ENCODE results near the gene EXOG. TPM values are rescaled to one million over a fixed set of nuclear protein-coding genes. Genes with fewer than 3 reads are reported as not detected.
"Not testable (repeated sequence)": the region's sequence is repeated elsewhere in the genome, so short reads cannot be mapped to it uniquely, and the experiment has no call there.

Gene EXOG
- polyA plus RNA-seq, 3 donors from 2014 or later, result 2.9 to 19.6 (median 6.9) TPM

- Mint-ChIP-seq H3K27ac (no peak overlapping the region), H3K27me3 (ENCODE audit: low read depth in 3 of 3) (peaks cover 0 to 3% (median 2%) of the 10 kb centered on the region in 3 donors)
Measured at GRCh38 chr3:38560996-38561717, 65.0 kb downstream of the EXOG start.

DNA sequence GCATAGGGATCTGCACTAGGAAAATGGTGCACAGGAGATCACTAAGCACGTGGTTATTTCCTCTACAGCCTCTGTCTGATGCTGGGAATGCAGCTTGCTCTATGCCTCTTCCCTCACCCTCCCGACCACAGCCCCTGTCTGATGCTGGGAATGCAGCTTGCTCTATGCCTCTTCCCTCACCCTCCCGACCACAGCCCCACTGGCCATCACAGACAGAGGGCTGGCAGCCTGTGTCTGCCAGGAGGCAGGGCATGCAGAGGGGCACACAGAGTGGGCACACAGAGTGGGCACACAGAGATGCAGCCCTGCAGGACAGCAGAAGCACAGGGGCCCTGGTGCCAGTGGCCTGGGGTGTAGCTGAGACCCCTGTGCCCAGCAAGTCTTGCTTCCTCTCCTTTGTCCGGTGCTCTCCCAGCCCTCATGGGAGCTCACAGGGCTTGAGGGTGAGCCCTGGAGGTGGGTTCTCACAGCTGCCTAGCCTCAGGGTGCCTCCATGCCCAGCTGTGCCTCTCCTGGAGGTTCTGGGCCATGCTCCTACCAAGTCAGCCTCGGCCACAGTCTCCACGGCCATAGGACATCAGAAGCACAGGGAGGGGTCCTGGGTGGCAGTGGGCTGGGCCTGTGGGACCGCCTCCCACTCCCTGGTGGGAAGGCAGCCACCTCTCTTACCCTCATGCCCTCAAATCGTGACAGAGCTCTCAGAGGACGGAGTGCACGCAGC, 65.8 kb downstream of the EXOG start:
- H3K4me1 Mint-ChIP-seq, result no peaks in the 10 kb centered on the region
- H3K27ac Mint-ChIP-seq, result no peak overlapping the region
- DNase-seq, result no peak
- no peaks in the 10 kb centered on the region for H3K9me3 Mint-ChIP-seq
- H3K4me3 Mint-ChIP-seq, result no peak overlapping the region
- peaks cover 0 to 3% (median 0%) of the 10 kb centered on the region in 3 donors for H3K27me3 Mint-ChIP-seq (ENCODE audit: low read depth in 3 of 3)
- H3K36me3 Mint-ChIP-seq, result no peaks in the 10 kb centered on the region

More at GRCh38 chr3:38560996-38561717, 65.0 kb downstream of the EXOG start:
- no peaks in the 10 kb centered on the region for H3K36me3 Mint-ChIP-seq
- no peak for DNase-seq
- H3K9me3 Mint-ChIP-seq, result no peaks in the 10 kb centered on the region
- no peaks in the 10 kb centered on the region for H3K4me1 Mint-ChIP-seq
- no peak overlapping the region for H3K4me3 Mint-ChIP-seq

DNA sequence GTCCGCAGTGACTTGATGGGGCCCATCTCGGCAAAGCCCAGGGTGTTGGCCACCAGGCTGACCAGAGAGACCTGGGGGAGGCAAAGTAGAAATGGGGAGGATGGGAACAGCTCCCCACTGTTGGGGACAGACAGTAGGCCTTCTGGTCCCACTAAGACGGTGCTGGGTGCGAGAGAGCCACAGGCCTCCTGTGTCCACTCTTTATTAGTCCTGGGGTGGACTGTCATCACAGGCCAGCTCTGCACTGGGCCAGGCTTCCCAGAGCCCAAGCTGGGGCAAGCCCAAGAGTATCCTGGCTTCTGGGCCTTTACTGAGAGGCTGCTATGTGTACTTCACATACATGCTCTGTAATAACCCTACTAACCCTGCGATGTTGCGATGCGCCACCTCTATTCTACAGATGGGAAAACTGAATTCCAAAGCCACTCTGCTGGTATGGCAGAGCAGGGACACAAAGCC, 66.4 kb downstream of the EXOG start:
- Mint-ChIP-seq H3K36me3 (no peaks in the 10 kb centered on the region), H3K27ac (no peak overlapping the region), H3K27me3 (ENCODE audit: low read depth in 3 of 3) (peaks cover 0 to 3% (median 0%) of the 10 kb centered on the region in 3 donors), H3K4me1 (no peaks in the 10 kb centered on the region), H3K9me3 (no peaks in the 10 kb centered on the region), H3K4me3 (no peak overlapping the region)
- DNase-seq, result no peak

DNA sequence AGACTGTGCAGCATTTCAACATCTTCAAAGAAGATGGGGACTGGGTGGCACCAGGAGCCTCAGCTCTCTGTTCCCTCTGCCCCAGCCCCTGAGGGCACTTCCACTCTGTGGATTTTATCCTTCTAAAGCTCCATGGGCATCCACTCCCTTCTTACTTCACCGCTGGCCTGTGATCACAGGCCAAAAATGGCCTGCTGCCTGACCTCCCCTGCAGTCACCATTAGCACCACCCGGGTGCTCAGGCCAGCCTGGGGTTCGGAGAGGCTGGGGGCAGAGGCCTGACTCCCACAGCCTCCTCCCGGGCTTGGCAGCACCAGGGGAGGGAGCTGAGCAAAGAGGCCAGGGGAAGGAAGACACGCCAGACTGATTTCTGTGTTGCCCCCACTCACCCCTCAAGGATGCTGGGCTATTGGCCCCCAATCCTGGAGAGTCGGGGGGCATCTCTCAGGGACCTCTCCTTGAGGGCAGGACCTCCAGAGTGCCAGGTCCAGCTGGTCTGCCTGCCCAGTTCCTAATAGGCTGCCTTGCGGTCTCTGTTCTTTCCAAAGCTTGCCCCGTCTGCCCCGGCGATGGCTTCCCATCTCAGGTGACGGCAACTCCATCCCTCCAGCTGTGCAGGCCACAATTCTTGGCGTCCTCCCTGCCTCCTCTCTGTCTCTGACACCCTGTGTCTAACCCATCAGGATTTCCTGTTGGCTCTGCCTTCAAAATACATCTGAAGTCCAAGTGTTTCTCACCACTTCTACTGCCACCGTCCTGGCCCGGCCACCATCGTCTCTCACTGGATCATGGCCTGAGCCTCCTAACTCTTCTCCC, 67.1 kb downstream of the EXOG start:
- H3K36me3 Mint-ChIP-seq, result no peaks in the 10 kb centered on the region
- DNase-seq, result no peak
- H3K9me3 Mint-ChIP-seq, result no peaks in the 10 kb centered on the region
- no peak overlapping the region for H3K4me3 Mint-ChIP-seq
- H3K4me1 Mint-ChIP-seq, result no peaks in the 10 kb centered on the region
- H3K27me3 Mint-ChIP-seq (ENCODE audit: low read depth in 3 of 3), result peaks cover 0 to 3% (median 0%) of the 10 kb centered on the region in 3 donors
- H3K27ac Mint-ChIP-seq, result no peak overlapping the region

GRCh38 chr3:38563886-38564270, 67.7 kb downstream of the EXOG start:
- Mint-ChIP-seq H3K4me1 (no peaks in the 10 kb centered on the region), H3K27me3 (ENCODE audit: low read depth in 3 of 3) (peaks cover 0 to 3% (median 0%) of the 10 kb centered on the region in 3 donors), H3K9me3 (no peaks in the 10 kb centered on the region), H3K27ac (no peak overlapping the region), H3K36me3 (no peaks in the 10 kb centered on the region), H3K4me3 (no peak overlapping the region)
- DNase-seq, result no peak

DNA sequence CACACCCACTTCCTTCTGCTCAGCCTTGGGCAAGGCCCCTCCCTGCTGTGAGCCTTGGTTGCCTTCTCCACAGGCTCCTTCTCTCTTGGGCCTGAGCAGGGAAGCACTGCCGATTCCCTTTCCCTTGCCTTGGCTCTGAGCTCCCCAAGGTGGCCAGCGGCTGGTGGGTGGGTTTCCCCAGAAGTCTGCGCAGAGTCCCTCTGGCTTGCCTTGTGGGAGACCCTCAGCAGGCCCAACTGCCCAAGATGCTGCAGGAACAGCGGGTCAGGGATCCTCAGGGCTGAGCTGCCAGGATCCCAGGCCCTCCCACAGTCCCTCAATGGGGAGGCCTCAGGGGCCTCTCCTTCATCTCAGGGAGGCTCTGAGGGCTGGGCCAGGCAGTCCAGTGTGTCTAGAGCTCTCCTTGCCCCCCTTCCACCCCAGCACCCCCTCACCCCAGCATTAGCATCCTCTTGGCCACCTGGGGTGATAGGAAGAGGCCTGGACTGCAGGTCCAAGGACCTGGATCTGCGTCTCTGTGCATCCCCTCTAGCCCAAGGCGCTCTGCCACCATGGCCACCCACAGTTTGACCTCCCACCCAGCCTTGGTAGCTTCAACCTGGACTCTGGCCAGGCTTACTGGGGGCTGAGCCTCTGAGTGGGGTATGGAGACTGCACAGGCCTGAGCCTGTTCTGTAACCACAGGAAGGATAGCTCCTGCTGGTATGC, 68.6 kb downstream of the EXOG start:
- no peaks in the 10 kb centered on the region for H3K4me1 Mint-ChIP-seq
- H3K27ac Mint-ChIP-seq, result no peak overlapping the region
- no peaks in the 10 kb centered on the region for H3K9me3 Mint-ChIP-seq
- H3K4me3 Mint-ChIP-seq, result no peak overlapping the region
- no peak for DNase-seq
- H3K36me3 Mint-ChIP-seq, result no peaks in the 10 kb centered on the region
- peaks cover 0 to 3% (median 0%) of the 10 kb centered on the region in 3 donors for H3K27me3 Mint-ChIP-seq (ENCODE audit: low read depth in 3 of 3)

DNA sequence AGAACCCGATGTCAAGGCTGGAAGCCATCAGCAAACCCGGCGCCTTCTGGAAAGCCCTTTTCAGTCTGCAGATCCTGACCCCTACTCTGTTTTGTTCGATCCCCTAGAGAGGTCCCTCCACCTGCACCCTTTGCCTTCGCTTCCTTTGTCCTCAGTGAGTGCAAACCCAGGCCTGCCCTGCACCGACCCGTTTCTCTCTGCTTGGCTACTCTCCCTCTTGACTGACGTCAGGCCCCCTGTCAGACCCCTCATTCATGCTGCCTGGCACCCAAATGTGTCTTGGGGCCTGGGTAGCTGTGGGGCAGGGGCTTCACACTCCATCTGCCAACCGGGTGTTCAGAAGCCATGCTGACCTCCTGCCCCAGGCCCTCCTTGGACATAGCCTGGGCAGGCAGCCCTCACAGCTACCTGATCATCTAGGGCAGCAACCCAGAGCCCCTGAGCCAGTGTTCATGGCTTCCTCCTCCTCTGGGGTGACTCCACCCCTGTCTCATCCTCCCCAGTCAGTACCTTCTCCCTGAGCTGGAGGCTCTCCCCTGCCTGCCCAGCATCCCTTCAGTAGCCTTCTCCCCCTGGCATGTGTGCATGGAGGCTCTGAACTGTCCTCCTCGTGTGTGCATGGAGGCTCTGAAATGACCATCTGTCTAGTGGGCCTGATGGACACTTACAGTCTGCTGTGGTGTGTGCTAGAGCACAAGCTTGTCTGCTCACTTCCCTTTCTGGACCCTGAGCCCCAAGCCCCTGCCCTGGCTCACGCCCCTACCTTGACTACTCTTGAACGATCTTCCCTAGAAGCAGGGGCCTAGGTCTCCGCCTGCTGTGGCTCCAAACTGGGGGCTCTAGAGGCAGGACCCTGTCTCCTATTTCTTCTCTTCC, 69.4 kb downstream of the EXOG start:
- Mint-ChIP-seq H3K36me3 (no peaks in the 10 kb centered on the region), H3K4me3 (no peak overlapping the region), H3K9me3 (no peaks in the 10 kb centered on the region), H3K27ac (peak overlapping the region in 1 of 6 donors; percentile 58), H3K4me1 (no peaks in the 10 kb centered on the region), H3K27me3 (ENCODE audit: low read depth in 3 of 3) (peaks cover 0 to 3% (median 0%) of the 10 kb centered on the region in 3 donors)
- no peak for DNase-seq

DNA sequence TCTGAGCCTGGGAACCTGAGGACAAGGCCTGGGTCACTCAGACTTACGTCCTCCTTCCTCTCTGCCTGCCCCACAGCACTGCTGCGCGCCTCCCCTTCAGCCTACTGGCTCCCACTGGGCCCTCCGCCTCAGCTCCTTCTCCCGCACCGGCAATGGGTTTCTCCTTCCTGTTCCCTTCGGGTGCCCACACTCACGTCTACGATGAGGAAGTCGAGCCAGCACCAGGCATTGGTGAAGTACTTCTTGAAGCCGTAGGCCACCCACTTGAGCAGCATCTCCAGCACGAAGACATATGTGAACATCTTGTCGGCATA, 70.0 kb downstream of the EXOG start:
- Mint-ChIP-seq H3K9me3 (no peaks in the 10 kb centered on the region), H3K27ac (no peak overlapping the region)
- DNase-seq, result no peak

GRCh38 chr3:38566794-38567193, 70.7 kb downstream of the EXOG start:
- H3K27me3 Mint-ChIP-seq (ENCODE audit: low read depth in 3 of 3); H3K9me3 Mint-ChIP-seq; H3K27ac Mint-ChIP-seq; DNase-seq; H3K36me3 Mint-ChIP-seq; H3K4me1 Mint-ChIP-seq; H3K4me3 Mint-ChIP-seq: not testable (repeated sequence)

More for the DNA sequence above, 70.0 kb downstream of the EXOG start:
- Mint-ChIP-seq H3K4me1 (no peaks in the 10 kb centered on the region), H3K27me3 (ENCODE audit: low read depth in 3 of 3) (peaks cover 0 to 3% (median 1%) of the 10 kb centered on the region in 3 donors), H3K4me3 (no peak overlapping the region), H3K36me3 (no peaks in the 10 kb centered on the region)

DNA sequence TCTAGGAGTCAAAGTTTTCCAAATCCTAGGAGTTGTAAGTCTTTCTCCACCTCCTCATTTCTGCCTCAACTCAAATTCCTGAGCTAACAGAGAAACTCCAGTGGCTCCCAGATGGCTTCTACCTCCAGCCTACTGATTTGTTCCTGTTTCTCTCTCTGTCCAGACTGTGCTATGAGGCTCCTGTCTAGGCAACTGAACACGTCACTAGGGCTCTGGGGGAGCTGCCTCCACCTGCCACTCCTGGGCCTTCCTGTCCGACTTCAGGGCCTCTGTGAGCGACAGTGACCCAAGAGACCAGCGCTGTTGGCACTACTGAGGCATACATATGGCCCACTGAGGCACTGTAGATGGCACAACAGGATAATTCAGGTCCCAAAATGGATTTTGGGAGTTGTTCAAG, 71.4 kb downstream of the EXOG start:
- Mint-ChIP-seq H3K4me3 (no peak overlapping the region), H3K27me3 (ENCODE audit: low read depth in 3 of 3) (peaks cover 0 to 3% (median 1%) of the 10 kb centered on the region in 3 donors), H3K36me3 (no peaks in the 10 kb centered on the region), H3K27ac (no peak overlapping the region), H3K9me3 (no peaks in the 10 kb centered on the region), H3K4me1 (no peaks in the 10 kb centered on the region)
- DNase-seq, result no peak

- H3K36me3 Mint-ChIP-seq, result no peaks in the 10 kb centered on the region
- no peaks in the 10 kb centered on the region for H3K9me3 Mint-ChIP-seq
- H3K27me3 Mint-ChIP-seq (ENCODE audit: low read depth in 3 of 3), result peaks cover 0 to 3% (median 3%) of the 10 kb centered on the region in 3 donors
- H3K4me3 Mint-ChIP-seq, result no peak overlapping the region
- no peak overlapping the region for H3K27ac Mint-ChIP-seq
- no peak for DNase-seq
- no peaks in the 10 kb centered on the region for H3K4me1 Mint-ChIP-seq
Measured at GRCh38 chr3:38573111-38573510, 77.0 kb downstream of the EXOG start.

GRCh38 chr3:38573556-38573955, 77.4 kb downstream of the EXOG start:
- no peak for DNase-seq
- Mint-ChIP-seq H3K27me3 (ENCODE audit: low read depth in 3 of 3) (peaks cover 0 to 3% (median 3%) of the 10 kb centered on the region in 3 donors), H3K27ac (no peak overlapping the region), H3K9me3 (no peaks in the 10 kb centered on the region), H3K4me1 (no peaks in the 10 kb centered on the region), H3K36me3 (no peaks in the 10 kb centered on the region), H3K4me3 (no peak overlapping the region)
